Liver (tissue), 9 donors: Measurements from ENCODE around the gene PEX12. TPM values are rescaled to one million over a fixed set of nuclear protein-coding genes. Genes with fewer than 3 reads are reported as not detected.

Experiments
- DNase-seq: peaks from one replicate; pipeline ENCODE4 v3.0.0-alpha.2; 2017; ENCODE audit warnings: low spot score
- H3K27ac ChIP-seq, 2 donors: one replicate each; pipeline ENCODE4 v1.7.0; 2013; ENCODE audit warnings: inconsistent platforms in 2 of 2, low read length in 2 of 2, control low read depth in 1 of 2, low read depth in 1 of 2, mild to moderate bottlenecking in 1 of 2
- H3K27me3 ChIP-seq, 4 donors: one replicate each; pipeline versions ENCODE4 v1.6.1 to v1.7.0; 2013; ENCODE audit warnings: low read length in 3 of 4, inconsistent platforms in 1 of 4, mild to moderate bottlenecking in 1 of 4, moderate library complexity in 1 of 4; ENCODE audit not compliant: control insufficient read depth in 4 of 4, insufficient read depth in 4 of 4
- H3K36me3 ChIP-seq, 4 donors: one replicate each; pipeline versions ENCODE4 v1.6.1 to v1.7.0; 2013; ENCODE audit warnings: low read length in 3 of 4, mild to moderate bottlenecking in 3 of 4, low read depth in 1 of 4, moderate library complexity in 1 of 4; ENCODE audit not compliant: control insufficient read depth in 4 of 4, insufficient read depth in 3 of 4
- H3K4me1 ChIP-seq, 4 donors: one replicate each; pipeline versions ENCODE4 v1.6.1 to v1.7.0; 2013; ENCODE audit warnings: low read length in 3 of 4, mild to moderate bottlenecking in 3 of 4, moderate library complexity in 1 of 4; ENCODE audit not compliant: control insufficient read depth in 4 of 4, insufficient read depth in 4 of 4
- H3K4me3 ChIP-seq, 3 donors: one replicate each; pipeline versions ENCODE4 v1.6.1 to v1.7.0; 2013; ENCODE audit warnings: low read length in 3 of 3, control low read depth in 1 of 3, low read depth in 1 of 3, mild to moderate bottlenecking in 1 of 3
- H3K9ac ChIP-seq, 2 donors: one replicate each; pipeline ENCODE4 v1.7.0; 2013; ENCODE audit warnings: low read length in 2 of 2, mild to moderate bottlenecking in 2 of 2, moderate library complexity in 2 of 2, control low read depth in 1 of 2, low read depth in 1 of 2
- H3K9me3 ChIP-seq, 4 donors: one replicate each; pipeline versions ENCODE4 v1.6.1 to v1.7.0; 2013; ENCODE audit warnings: low read length in 3 of 4; ENCODE audit not compliant: control insufficient read depth in 4 of 4
- EGR1 ChIP-seq, 2 donors: IDR thresholded peaks; 2 replicates each; pipeline ENCODE4 v1.6.1; 2016 to 2018; ENCODE audit warnings: antibody characterized with exemption in 2 of 2, low read depth in 2 of 2
- FOXA1 ChIP-seq: IDR thresholded peaks from 2 replicates; pipeline ENCODE4 v1.6.1; 2016; ENCODE audit warnings: antibody characterized with exemption
- FOXA2 ChIP-seq: IDR thresholded peaks from 2 replicates; pipeline ENCODE4 v1.6.1; 2016; ENCODE audit warnings: antibody characterized with exemption
- GABPA ChIP-seq, 2 donors: IDR thresholded peaks in 1 of 2; conservative IDR thresholded peaks in 1 of 2; 2 replicates each; pipeline ENCODE4 v1.6.1; 2016; ENCODE audit warnings: antibody characterized with exemption in 2 of 2, mild to moderate bottlenecking in 1 of 2, moderate library complexity in 1 of 2
- HNF4A ChIP-seq, 2 donors: conservative IDR thresholded peaks; 2 replicates each; pipeline ENCODE4 v1.6.1; 2016; ENCODE audit warnings: antibody characterized with exemption in 2 of 2, mild to moderate bottlenecking in 2 of 2
- HNF4G ChIP-seq: IDR thresholded peaks from 2 replicates; pipeline ENCODE4 v1.6.1; 2016; ENCODE audit warnings: antibody characterized with exemption
- JUND ChIP-seq, 2 donors: IDR thresholded peaks; 2 replicates each; pipeline ENCODE4 v1.6.1; 2016; ENCODE audit warnings: antibody characterized with exemption in 2 of 2
- NR2F2 ChIP-seq: IDR thresholded peaks from 2 replicates; pipeline ENCODE4 v1.6.1; 2016; ENCODE audit warnings: antibody characterized with exemption
- RAD21 ChIP-seq, 2 donors: IDR thresholded peaks; 2 replicates each; pipeline ENCODE4 v1.6.1; 2016; ENCODE audit warnings: antibody characterized with exemption in 2 of 2, mild to moderate bottlenecking in 2 of 2
- RXRA ChIP-seq, 2 donors: IDR thresholded peaks; 2 replicates each; pipeline ENCODE4 v1.6.1; 2017 to 2018; ENCODE audit warnings: antibody characterized with exemption in 2 of 2, mild to moderate bottlenecking in 1 of 2
- SP1 ChIP-seq: IDR thresholded peaks from 2 replicates; pipeline ENCODE4 v1.6.1; 2018; ENCODE audit warnings: antibody characterized with exemption, mild to moderate bottlenecking
- TAF1 ChIP-seq: conservative IDR thresholded peaks from 2 replicates; pipeline ENCODE4 v1.6.1; 2016; ENCODE audit warnings: antibody characterized with exemption, mild to moderate bottlenecking
- YY1 ChIP-seq: IDR thresholded peaks from 2 replicates; pipeline ENCODE4 v1.6.1; 2016; ENCODE audit warnings: antibody characterized with exemption, mild to moderate bottlenecking
- WGBS: extraction: QIAGEN DNeasy Blood & Tissue Kit; methylation state at CpG from one replicate; pipeline ENCODE4 v1.1.7; 2013; 5-methylcytosine and 5-hydroxymethylcytosine counted together
- polyA plus RNA-seq, 2 donors: library from polyadenylated mRNA; stranded (reverse) in 1 of 2; unstranded in 1 of 2; fragments of 200-250 nt in 1 of 2; fragments of >200 nt in 1 of 2; fragmentation: Nextera tagmentation in 1 of 2; extraction: Ambion mirVana in 1 of 2; gene quantifications; one replicate each; pipeline versions ENCODE4 v1.2.1 to v1.2.3, GENCODE V29; 2013 to 2015
- total RNA-seq, 2 donors: library from RNA; depleted of rRNA; stranded (reverse); fragments of >200 nt; gene quantifications; one replicate each; pipeline ENCODE4 v1.2.3, GENCODE V29; 2014
- TF ChIP-seq, protein P1 (sequence below): IDR thresholded peaks from 2 replicates; pipeline ENCODE4 v1.6.1; 2016; ENCODE audit warnings: antibody characterized with exemption
- TF ChIP-seq, protein P2 (sequence below): IDR thresholded peaks from 2 replicates; pipeline ENCODE4 v1.6.1; 2016; ENCODE audit warnings: antibody characterized with exemption, mild to moderate bottlenecking
- TF ChIP-seq, protein P3 (sequence below): IDR thresholded peaks from 2 replicates; pipeline ENCODE4 v1.6.1; 2016; ENCODE audit warnings: antibody characterized with exemption
- TF ChIP-seq, protein P4 (sequence below): IDR thresholded peaks from 2 replicates; pipeline ENCODE4 v1.6.1; 2016; ENCODE audit warnings: antibody characterized with exemption
- TF ChIP-seq, protein P5 (sequence below): fragments of 150-350 bp; IDR thresholded peaks from 2 replicates; pipeline ENCODE4 v1.5.1; 2017; ENCODE audit warnings: improper control_type of control experiment, low read depth, low read length; ENCODE audit not compliant: missing input control
- donor health status: healthy.
- donor health status: healthy.
- donor health status: healthy.
- donor health status: healthy.
- donor health status: healthy.

Gene PEX12
- total and polyA plus RNA-seq, 4 donors = 2.0 to 3.6 (median 2.4) TPM

DNA sequence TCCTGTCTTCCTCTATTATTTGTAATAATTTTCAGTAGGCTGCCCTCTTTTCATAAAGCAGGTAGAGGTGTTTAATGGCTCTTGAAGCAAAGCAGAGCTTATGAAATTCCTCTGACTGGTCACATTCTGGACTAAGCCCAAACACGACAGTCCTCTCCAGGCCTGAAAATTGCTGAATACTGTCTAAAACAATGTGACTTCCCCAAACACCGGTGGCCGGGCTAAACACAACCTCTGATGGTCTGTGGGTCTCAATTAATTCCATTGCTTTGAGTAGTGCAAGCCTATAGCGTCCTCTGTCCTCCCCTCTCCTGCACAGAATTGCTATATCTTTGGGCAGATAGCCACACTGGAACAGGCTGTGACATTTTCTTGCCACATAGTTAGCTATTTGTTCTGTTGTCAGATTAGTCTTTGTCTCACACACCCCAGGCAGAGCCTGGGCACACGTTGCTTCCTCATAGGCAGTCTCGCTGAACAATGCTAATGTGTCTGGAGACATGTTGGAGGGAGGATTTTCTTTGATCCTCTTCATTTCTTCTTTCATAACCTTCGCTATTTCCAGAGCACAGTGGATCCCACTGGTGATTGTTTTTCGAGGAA lies 30.1 kb downstream of the PEX12 start:
- TF ChIP-seq, protein P1, sequence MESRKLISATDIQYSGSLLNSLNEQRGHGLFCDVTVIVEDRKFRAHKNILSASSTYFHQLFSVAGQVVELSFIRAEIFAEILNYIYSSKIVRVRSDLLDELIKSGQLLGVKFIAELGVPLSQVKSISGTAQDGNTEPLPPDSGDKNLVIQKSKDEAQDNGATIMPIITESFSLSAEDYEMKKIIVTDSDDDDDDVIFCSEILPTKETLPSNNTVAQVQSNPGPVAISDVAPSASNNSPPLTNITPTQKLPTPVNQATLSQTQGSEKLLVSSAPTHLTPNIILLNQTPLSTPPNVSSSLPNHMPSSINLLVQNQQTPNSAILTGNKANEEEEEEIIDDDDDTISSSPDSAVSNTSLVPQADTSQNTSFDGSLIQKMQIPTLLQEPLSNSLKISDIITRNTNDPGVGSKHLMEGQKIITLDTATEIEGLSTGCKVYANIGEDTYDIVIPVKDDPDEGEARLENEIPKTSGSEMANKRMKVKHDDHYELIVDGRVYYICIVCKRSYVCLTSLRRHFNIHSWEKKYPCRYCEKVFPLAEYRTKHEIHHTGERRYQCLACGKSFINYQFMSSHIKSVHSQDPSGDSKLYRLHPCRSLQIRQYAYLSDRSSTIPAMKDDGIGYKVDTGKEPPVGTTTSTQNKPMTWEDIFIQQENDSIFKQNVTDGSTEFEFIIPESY = no peak
- TF ChIP-seq, protein P2, sequence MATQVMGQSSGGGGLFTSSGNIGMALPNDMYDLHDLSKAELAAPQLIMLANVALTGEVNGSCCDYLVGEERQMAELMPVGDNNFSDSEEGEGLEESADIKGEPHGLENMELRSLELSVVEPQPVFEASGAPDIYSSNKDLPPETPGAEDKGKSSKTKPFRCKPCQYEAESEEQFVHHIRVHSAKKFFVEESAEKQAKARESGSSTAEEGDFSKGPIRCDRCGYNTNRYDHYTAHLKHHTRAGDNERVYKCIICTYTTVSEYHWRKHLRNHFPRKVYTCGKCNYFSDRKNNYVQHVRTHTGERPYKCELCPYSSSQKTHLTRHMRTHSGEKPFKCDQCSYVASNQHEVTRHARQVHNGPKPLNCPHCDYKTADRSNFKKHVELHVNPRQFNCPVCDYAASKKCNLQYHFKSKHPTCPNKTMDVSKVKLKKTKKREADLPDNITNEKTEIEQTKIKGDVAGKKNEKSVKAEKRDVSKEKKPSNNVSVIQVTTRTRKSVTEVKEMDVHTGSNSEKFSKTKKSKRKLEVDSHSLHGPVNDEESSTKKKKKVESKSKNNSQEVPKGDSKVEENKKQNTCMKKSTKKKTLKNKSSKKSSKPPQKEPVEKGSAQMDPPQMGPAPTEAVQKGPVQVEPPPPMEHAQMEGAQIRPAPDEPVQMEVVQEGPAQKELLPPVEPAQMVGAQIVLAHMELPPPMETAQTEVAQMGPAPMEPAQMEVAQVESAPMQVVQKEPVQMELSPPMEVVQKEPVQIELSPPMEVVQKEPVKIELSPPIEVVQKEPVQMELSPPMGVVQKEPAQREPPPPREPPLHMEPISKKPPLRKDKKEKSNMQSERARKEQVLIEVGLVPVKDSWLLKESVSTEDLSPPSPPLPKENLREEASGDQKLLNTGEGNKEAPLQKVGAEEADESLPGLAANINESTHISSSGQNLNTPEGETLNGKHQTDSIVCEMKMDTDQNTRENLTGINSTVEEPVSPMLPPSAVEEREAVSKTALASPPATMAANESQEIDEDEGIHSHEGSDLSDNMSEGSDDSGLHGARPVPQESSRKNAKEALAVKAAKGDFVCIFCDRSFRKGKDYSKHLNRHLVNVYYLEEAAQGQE = no peak
- TF ChIP-seq, protein P3, sequence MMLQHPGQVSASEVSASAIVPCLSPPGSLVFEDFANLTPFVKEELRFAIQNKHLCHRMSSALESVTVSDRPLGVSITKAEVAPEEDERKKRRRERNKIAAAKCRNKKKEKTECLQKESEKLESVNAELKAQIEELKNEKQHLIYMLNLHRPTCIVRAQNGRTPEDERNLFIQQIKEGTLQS = no peak
- TF ChIP-seq HNF4A (conservative IDR thresholded peaks at IDR 0.05) (no peak), GABPA (IDR thresholded peaks at IDR 0.05 in 1 of 2, conservative IDR thresholded peaks at IDR 0.05 in 1 of 2) (no peak), YY1 (no peak), NR2F2 (no peak), FOXA2 (no peak), FOXA1 (no peak), SP1 (no peak), RXRA (IDR thresholded peaks at IDR 0.05) (no peak), EGR1 (IDR thresholded peaks at IDR 0.05; ENCODE audit: low read depth in 2 of 2) (no peak), TAF1 (no peak), HNF4G (no peak), JUND (IDR thresholded peaks at IDR 0.05) (no peak)
- TF ChIP-seq, protein P4, sequence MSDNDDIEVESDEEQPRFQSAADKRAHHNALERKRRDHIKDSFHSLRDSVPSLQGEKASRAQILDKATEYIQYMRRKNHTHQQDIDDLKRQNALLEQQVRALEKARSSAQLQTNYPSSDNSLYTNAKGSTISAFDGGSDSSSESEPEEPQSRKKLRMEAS = no peak
- Histone ChIP-seq H3K27me3 (no peaks in the 10 kb centered on the region), H3K27ac (no peak overlapping the region), H3K4me3 (no peak overlapping the region), H3K9ac (no peak overlapping the region), H3K9me3 (no peaks in the 10 kb centered on the region), H3K36me3 (no peaks in the 10 kb centered on the region), H3K4me1 (no peaks in the 10 kb centered on the region)
- 67% methylated on average over 8 of the region's 8 CpGs for WGBS
- DNase-seq = no peak

DNA sequence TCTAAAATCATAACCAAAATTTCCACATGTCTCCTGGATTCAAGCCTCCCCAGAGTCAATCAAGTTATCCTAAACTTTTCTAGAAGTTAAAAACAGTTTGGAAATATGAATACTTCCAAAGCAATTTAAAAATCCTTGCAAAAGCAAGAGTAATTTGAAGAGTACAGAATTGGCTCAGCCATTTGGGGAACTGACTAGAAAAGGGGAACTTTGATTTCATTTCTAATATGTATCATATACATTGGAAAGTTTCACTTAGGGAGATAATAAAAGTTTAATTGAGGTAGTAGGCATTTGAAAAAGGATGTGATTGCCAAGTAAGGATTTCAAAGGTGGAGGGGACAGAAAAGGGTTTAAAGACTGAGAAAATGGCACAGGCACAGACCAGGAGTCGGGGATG lies 31.9 kb downstream of the PEX12 start:
- no peaks in the 10 kb centered on the region for H3K27me3 ChIP-seq
- DNase-seq = no peak
- no peak overlapping the region for H3K27ac ChIP-seq
- 87% methylated on average over 1 of the region's 1 CpG for WGBS
- H3K9ac ChIP-seq = no peak overlapping the region
- H3K9me3 ChIP-seq = no peaks in the 10 kb centered on the region
- no peaks in the 10 kb centered on the region for H3K4me1 ChIP-seq
- H3K4me3 ChIP-seq = no peak overlapping the region
- H3K36me3 ChIP-seq = no peaks in the 10 kb centered on the region
- TF ChIP-seq TAF1 = no peak
- TF ChIP-seq HNF4A (conservative IDR thresholded peaks at IDR 0.05) = no peak
- TF ChIP-seq SP1 = no peak
- TF ChIP-seq, protein P5, sequence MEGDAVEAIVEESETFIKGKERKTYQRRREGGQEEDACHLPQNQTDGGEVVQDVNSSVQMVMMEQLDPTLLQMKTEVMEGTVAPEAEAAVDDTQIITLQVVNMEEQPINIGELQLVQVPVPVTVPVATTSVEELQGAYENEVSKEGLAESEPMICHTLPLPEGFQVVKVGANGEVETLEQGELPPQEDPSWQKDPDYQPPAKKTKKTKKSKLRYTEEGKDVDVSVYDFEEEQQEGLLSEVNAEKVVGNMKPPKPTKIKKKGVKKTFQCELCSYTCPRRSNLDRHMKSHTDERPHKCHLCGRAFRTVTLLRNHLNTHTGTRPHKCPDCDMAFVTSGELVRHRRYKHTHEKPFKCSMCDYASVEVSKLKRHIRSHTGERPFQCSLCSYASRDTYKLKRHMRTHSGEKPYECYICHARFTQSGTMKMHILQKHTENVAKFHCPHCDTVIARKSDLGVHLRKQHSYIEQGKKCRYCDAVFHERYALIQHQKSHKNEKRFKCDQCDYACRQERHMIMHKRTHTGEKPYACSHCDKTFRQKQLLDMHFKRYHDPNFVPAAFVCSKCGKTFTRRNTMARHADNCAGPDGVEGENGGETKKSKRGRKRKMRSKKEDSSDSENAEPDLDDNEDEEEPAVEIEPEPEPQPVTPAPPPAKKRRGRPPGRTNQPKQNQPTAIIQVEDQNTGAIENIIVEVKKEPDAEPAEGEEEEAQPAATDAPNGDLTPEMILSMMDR = no peak
- TF ChIP-seq, protein P3 = no peak
- no peak for TF ChIP-seq RAD21 (IDR thresholded peaks at IDR 0.05)
- no peak for TF ChIP-seq FOXA1
